Measurements from ENCODE around the gene ERC1.

- TF ChIP-seq POLR2AphosphoS5 (IDR thresholded peaks at IDR 0.05; ENCODE audit: low read depth, low read length) (no peak), REST (IDR thresholded peaks at IDR 0.05; ENCODE audit: insufficient read depth in 1 of 2, low read depth in 2 of 2, low read length in 1 of 2) (no peak), CTCF (IDR thresholded peaks at IDR 0.05) (no peak), SIN3A (IDR thresholded peaks at IDR 0.05; ENCODE audit: borderline replicate concordance, insufficient read depth, low read depth, low read length) (no peak), TCF7L2 (IDR thresholded peaks at IDR 0.05; ENCODE audit: low read depth, low read length) (no peak)
Measured at GRCh38 chr12:1356285-1356684, 365.3 kb downstream of the ERC1 start.
